ENCODE results near the gene LPO. TPM values are rescaled to one million over a fixed set of nuclear protein-coding genes. Genes with fewer than 3 reads are reported as not detected.

The LPO gene
- total RNA-seq, 1 donor from 2014 or later = not detected

DNA sequence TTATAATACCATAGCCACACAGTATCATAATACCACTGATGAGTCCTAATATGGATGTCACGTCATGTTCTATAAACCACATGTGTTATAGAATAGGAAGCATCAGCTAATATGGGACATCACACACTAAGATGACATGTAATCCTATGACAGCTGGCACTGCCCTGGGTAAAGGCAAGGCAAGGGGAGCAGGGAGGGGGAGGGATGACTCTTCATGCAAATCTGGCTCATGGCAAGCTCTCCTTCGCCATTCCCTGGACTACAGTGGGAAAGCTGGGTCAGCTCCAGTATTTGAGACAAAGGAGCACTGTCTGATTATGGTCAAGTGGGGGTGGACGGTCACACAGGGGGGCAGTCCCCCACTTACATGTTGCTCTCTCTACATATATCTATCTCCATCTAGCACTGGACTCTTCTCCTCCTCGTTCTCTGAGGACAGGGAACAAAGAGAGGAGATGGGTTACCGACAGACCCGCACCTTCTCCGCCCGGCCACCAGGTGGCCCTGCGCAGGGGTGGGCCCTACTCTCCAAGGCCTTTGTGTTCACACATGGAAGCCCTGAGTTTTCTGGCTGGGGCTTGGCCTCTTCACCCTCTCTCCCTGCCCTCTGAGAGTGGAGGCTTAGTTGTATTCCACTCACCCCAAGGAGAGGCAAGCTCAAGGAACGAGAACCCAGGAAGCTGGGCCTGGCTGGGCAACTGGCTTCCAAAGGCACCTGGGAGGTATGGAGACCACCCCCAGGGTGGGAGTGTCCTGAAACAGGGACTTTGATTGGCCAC, 65.8 kb downstream of the LPO start:
- TF ChIP-seq, protein P1, sequence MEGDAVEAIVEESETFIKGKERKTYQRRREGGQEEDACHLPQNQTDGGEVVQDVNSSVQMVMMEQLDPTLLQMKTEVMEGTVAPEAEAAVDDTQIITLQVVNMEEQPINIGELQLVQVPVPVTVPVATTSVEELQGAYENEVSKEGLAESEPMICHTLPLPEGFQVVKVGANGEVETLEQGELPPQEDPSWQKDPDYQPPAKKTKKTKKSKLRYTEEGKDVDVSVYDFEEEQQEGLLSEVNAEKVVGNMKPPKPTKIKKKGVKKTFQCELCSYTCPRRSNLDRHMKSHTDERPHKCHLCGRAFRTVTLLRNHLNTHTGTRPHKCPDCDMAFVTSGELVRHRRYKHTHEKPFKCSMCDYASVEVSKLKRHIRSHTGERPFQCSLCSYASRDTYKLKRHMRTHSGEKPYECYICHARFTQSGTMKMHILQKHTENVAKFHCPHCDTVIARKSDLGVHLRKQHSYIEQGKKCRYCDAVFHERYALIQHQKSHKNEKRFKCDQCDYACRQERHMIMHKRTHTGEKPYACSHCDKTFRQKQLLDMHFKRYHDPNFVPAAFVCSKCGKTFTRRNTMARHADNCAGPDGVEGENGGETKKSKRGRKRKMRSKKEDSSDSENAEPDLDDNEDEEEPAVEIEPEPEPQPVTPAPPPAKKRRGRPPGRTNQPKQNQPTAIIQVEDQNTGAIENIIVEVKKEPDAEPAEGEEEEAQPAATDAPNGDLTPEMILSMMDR (conservative IDR thresholded peaks at IDR 0.05; ENCODE audit: low read depth, low read length) = peak; percentile 83
- DNase-seq (ENCODE audit: low read depth) = no peak

GRCh38 chr17:58304750-58305486, 66.5 kb downstream of the LPO start:
- TF ChIP-seq, protein P1 (conservative IDR thresholded peaks at IDR 0.05; ENCODE audit: low read depth, low read length) = no peak
- DNase-seq (ENCODE audit: low read depth) = no peak

More for the DNA sequence above, 65.8 kb downstream of the LPO start:
- H3K4me3 ChIP-seq (ENCODE audit: low read depth, low read length) = no peak overlapping the region

GRCh38 chr17:58305626-58306025, 67.2 kb downstream of the LPO start:
- DNase-seq (ENCODE audit: low read depth) = no peak
- no peak overlapping the region for H3K4me3 ChIP-seq (ENCODE audit: low read depth, low read length)
- TF ChIP-seq, protein P1 (conservative IDR thresholded peaks at IDR 0.05; ENCODE audit: low read depth, low read length) = no peak

More at GRCh38 chr17:58304750-58305486, 66.5 kb downstream of the LPO start:
- H3K4me3 ChIP-seq (ENCODE audit: low read depth, low read length) = no peak overlapping the region

GRCh38 chr17:58306131-58306951, 68.0 kb downstream of the LPO start:
- no peak overlapping the region for H3K4me3 ChIP-seq (ENCODE audit: low read depth, low read length)
- no peak for DNase-seq (ENCODE audit: low read depth)
- TF ChIP-seq, protein P1 (conservative IDR thresholded peaks at IDR 0.05; ENCODE audit: low read depth, low read length) = no peak

DNA sequence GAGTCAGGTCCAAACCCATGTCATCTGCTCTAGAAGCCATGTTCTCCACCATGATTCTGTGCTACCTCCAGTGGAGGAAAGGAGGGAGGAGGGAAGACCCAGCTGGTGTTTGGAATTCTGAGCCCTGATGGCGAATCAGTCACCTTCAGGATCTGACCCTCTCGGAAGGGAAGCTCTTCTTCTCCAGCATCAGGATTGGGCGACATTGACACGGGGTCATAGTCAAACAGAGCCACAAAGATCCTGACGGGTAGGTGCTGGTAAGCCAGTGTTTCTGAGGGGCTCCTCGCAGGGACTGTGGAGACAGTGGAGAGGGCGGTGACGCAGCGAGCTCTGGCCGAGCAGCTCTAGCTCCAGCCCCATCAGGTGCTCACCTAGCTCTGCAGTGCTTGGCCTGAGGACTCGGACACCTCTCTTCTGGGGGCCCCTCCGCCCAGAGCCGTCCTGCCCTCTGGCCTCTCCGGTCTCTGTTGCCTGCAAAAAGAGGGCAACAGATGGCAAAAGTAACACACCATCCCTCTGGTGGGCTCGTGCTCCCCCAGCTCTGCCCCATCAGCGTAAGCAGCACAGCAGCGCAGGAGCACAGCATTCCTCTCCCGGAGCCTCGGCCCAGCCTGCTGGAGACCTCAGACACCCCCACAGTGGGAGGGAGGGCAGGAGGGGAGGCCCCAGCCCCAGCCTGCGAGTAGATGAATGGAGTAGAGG, 69.2 kb downstream of the LPO start:
- H3K4me3 ChIP-seq (ENCODE audit: low read depth, low read length) = no peak overlapping the region
- TF ChIP-seq, protein P1 (conservative IDR thresholded peaks at IDR 0.05; ENCODE audit: low read depth, low read length) = no peak
- no peak for DNase-seq (ENCODE audit: low read depth)

Data from epithelial cell of proximal tubule (primary cell).